ENCODE results near the gene MTF1. TPM values are rescaled to one million over a fixed set of nuclear protein-coding genes. Genes with fewer than 3 reads are reported as not detected.
A peak's percentile ranks its signal among the peaks of the same experiment; 100 is the strongest.

MTF1 gene
- total RNA-seq, 1 donor from 2014 or later: 30.3 TPM

- H3K27ac ChIP-seq: no peak overlapping the region
- no peak for TF ChIP-seq CTCF (IDR thresholded peaks at IDR 0.05)
- H3K27me3 ChIP-seq (ENCODE audit: low read depth): no peaks in the 10 kb centered on the region
- H3K4me3 ChIP-seq: no peak overlapping the region
- ATAC-seq (no peak), DNase-seq (no peak)
- peaks cover 90% of the 10 kb centered on the region for H3K36me3 ChIP-seq
- no peaks in the 10 kb centered on the region for H3K9me3 ChIP-seq
- intact Hi-C loops (cut with DNase I): no loop called here
- H3K4me1 ChIP-seq: no peaks in the 10 kb centered on the region
Observed at GRCh38 chr1:37828410-37829074, 30.9 kb downstream of the MTF1 start.

GRCh38 chr1:37825506-37825905 is 33.9 kb downstream of the MTF1 start:
- Histone ChIP-seq H3K27ac (no peak overlapping the region), H3K4me1 (no peaks in the 10 kb centered on the region), H3K4me3 (no peak overlapping the region), H3K36me3 (peaks cover 90% of the 10 kb centered on the region), H3K27me3 (ENCODE audit: low read depth) (no peaks in the 10 kb centered on the region), H3K9me3 (no peaks in the 10 kb centered on the region)
- intact Hi-C loops (cut with DNase I): no loop called here
- ATAC-seq (peak in 1 of 2 donors; percentile 57), DNase-seq (no peak)
- TF ChIP-seq CTCF (IDR thresholded peaks at IDR 0.05): no peak

- Histone ChIP-seq H3K27me3 (ENCODE audit: low read depth) (no peaks in the 10 kb centered on the region), H3K4me1 (no peaks in the 10 kb centered on the region), H3K27ac (no peak overlapping the region), H3K4me3 (no peak overlapping the region), H3K36me3 (peaks cover 89% of the 10 kb centered on the region), H3K9me3 (no peaks in the 10 kb centered on the region)
- TF ChIP-seq CTCF (IDR thresholded peaks at IDR 0.05): no peak
- ATAC-seq (no peak), DNase-seq (no peak)
- intact Hi-C loops (cut with DNase I): no loop called here
Observed at GRCh38 chr1:37824001-37824400, 35.4 kb downstream of the MTF1 start.

GRCh38 chr1:37822906-37823815 is 36.2 kb downstream of the MTF1 start:
- no peaks in the 10 kb centered on the region for H3K27me3 ChIP-seq (ENCODE audit: low read depth)
- H3K4me3 ChIP-seq: no peak overlapping the region
- no peak overlapping the region for H3K27ac ChIP-seq
- H3K4me1 ChIP-seq: no peaks in the 10 kb centered on the region
- TF ChIP-seq CTCF (IDR thresholded peaks at IDR 0.05): no peak
- no peak for ATAC-seq
- H3K36me3 ChIP-seq: peaks cover 83% of the 10 kb centered on the region
- no peaks in the 10 kb centered on the region for H3K9me3 ChIP-seq
- DNase-seq: no peak
- intact Hi-C loops (cut with DNase I): no loop called here

GRCh38 chr1:37821481-37821880 is 37.9 kb downstream of the MTF1 start:
- ATAC-seq: no peak

More at GRCh38 chr1:37821481-37821880, 37.9 kb downstream of the MTF1 start:
- no peak overlapping the region for H3K4me3 ChIP-seq
- intact Hi-C loops (cut with DNase I): no loop called here
- TF ChIP-seq CTCF (IDR thresholded peaks at IDR 0.05): no peak
- H3K27ac ChIP-seq: no peak overlapping the region
- no peak for DNase-seq
- H3K9me3 ChIP-seq: no peaks in the 10 kb centered on the region
- H3K4me1 ChIP-seq: no peaks in the 10 kb centered on the region
- H3K36me3 ChIP-seq: peaks cover 91% of the 10 kb centered on the region
- H3K27me3 ChIP-seq (ENCODE audit: low read depth): no peaks in the 10 kb centered on the region
